GM12878 (cell line): ENCODE measurements around the gene SUGCT.

Experiments
- ATF3 ChIP-seq: IDR thresholded peaks from 2 replicates; pipeline ENCODE4 v1.6.1; 2011; ENCODE audit warnings: low read depth, mild to moderate bottlenecking, low read length, moderate library complexity, borderline replicate concordance; ENCODE audit errors: extremely low read depth
- CEBPZ ChIP-seq: fragments of 150-350 bp; IDR thresholded peaks from 2 replicates; pipeline ENCODE4 v1.6.1; 2016; ENCODE audit warnings: low read depth, low read length
- CTCF ChIP-seq, 3 experiments: IDR thresholded peaks in 2 of 3; conservative IDR thresholded peaks in 1 of 3; 2 replicates each; pipeline ENCODE4 v1.5.1; 2011; ENCODE audit warnings: low read depth in 3 of 3, low read length in 3 of 3, mild to moderate bottlenecking in 3 of 3, control low read depth in 2 of 3, moderate library complexity in 2 of 3, inconsistent platforms in 1 of 3, mixed read lengths in 1 of 3; ENCODE audit not compliant: control insufficient read depth in 2 of 3, insufficient read depth in 1 of 3; ENCODE audit errors: extremely low read depth in 1 of 3
- ESRRA ChIP-seq: IDR thresholded peaks from 2 replicates; pipeline ENCODE4 v1.6.1; 2012; ENCODE audit warnings: mild to moderate bottlenecking, low read length, improper control_type of control experiment
- HCFC1 ChIP-seq: fragments of 150-350 bp; IDR thresholded peaks from 2 replicates; pipeline ENCODE4 v1.6.1; 2014; ENCODE audit warnings: low read length
- HDAC6 ChIP-seq: fragments of 200-600 bp; sonication (generic); IDR thresholded peaks from one replicate; pipeline ENCODE4 v1.8.0; 2017; ENCODE audit warnings: antibody characterized with exemption; ENCODE audit not compliant: unreplicated experiment
- LARP7 ChIP-seq: fragments of 450-650 bp; IDR thresholded peaks from 2 replicates; pipeline ENCODE4 v1.6.1; 2017; ENCODE audit warnings: mild to moderate bottlenecking
- POLR2A ChIP-seq: IDR thresholded peaks from 2 replicates; pipeline ENCODE4 v1.6.1; 2011; ENCODE audit warnings: low read depth, mild to moderate bottlenecking, low read length
- TAF1 ChIP-seq: IDR thresholded peaks from 2 replicates; pipeline ENCODE4 v1.6.1; 2011; ENCODE audit warnings: mild to moderate bottlenecking, low read depth, low read length, borderline replicate concordance

- no peak for TF ChIP-seq HDAC6
- no peak for TF ChIP-seq TAF1
- no peak for TF ChIP-seq CTCF (IDR thresholded peaks at IDR 0.05 in 2 of 3, conservative IDR thresholded peaks at IDR 0.05 in 1 of 3; ENCODE audit: control insufficient read depth in 2 of 3, extremely low read depth in 1 of 3, insufficient read depth in 1 of 3, low read depth in 3 of 3, low read length in 3 of 3)
- no peak for TF ChIP-seq ESRRA
- no peak for TF ChIP-seq HCFC1
- no peak for TF ChIP-seq CEBPZ
- no peak for TF ChIP-seq LARP7
- TF ChIP-seq ATF3, result no peak
- TF ChIP-seq POLR2A, result no peak
Measured at GRCh38 chr7:40859076-40859475, 724.3 kb downstream of the SUGCT start.
